ENCODE results near the gene PTPRT.

GRCh38 chr20:42595625-42596024 lies 594.1 kb downstream of the PTPRT start:
- TF ChIP-seq USF2 (IDR thresholded peaks at IDR 0.05), result no peak
- TF ChIP-seq MYC (IDR thresholded peaks at IDR 0.05; ENCODE audit: borderline replicate concordance, low read length), result no peak
- no peak for TF ChIP-seq POLR2A (IDR thresholded peaks at IDR 0.05; ENCODE audit: low read length)
- TF ChIP-seq CTCF (IDR thresholded peaks at IDR 0.05), result no peak
- TF ChIP-seq CEBPB (IDR thresholded peaks at IDR 0.05), result no peak
- TF ChIP-seq, protein P1, sequence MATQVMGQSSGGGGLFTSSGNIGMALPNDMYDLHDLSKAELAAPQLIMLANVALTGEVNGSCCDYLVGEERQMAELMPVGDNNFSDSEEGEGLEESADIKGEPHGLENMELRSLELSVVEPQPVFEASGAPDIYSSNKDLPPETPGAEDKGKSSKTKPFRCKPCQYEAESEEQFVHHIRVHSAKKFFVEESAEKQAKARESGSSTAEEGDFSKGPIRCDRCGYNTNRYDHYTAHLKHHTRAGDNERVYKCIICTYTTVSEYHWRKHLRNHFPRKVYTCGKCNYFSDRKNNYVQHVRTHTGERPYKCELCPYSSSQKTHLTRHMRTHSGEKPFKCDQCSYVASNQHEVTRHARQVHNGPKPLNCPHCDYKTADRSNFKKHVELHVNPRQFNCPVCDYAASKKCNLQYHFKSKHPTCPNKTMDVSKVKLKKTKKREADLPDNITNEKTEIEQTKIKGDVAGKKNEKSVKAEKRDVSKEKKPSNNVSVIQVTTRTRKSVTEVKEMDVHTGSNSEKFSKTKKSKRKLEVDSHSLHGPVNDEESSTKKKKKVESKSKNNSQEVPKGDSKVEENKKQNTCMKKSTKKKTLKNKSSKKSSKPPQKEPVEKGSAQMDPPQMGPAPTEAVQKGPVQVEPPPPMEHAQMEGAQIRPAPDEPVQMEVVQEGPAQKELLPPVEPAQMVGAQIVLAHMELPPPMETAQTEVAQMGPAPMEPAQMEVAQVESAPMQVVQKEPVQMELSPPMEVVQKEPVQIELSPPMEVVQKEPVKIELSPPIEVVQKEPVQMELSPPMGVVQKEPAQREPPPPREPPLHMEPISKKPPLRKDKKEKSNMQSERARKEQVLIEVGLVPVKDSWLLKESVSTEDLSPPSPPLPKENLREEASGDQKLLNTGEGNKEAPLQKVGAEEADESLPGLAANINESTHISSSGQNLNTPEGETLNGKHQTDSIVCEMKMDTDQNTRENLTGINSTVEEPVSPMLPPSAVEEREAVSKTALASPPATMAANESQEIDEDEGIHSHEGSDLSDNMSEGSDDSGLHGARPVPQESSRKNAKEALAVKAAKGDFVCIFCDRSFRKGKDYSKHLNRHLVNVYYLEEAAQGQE (IDR thresholded peaks at IDR 0.05), result no peak
- TF ChIP-seq HMGXB4 (CRISPR knock-in tag; IDR thresholded peaks at IDR 0.05; ENCODE audit: borderline replicate concordance), result no peak
- no peak for TF ChIP-seq HDAC2 (IDR thresholded peaks at IDR 0.05)

All from A549 (cell line).